Transverse colon (tissue), 4 donors: Measurements from ENCODE around the gene PRSS23. TPM values are rescaled to one million over a fixed set of nuclear protein-coding genes. Genes with fewer than 3 reads are reported as not detected.
A peak's percentile ranks its signal among the peaks of the same experiment; 100 is the strongest.
"Not testable (repeated sequence)": the region's sequence is repeated elsewhere in the genome, so short reads cannot be mapped to it uniquely, and the experiment has no call there.

ENCODE experiments used
- DNase-seq: peaks from one replicate; pipeline ENCODE4 v3.0.0-alpha.2; 2019
- H3K27ac ChIP-seq, 4 donors: fragments of 200-600 bp; sonication (generic); 2 replicates each; pipeline ENCODE4 v1.5.1; 2016 to 2018; ENCODE audit warnings: inconsistent platforms in 4 of 4
- H3K27me3 ChIP-seq: fragments of 200-600 bp; sonication (generic); 2 replicates; pipeline ENCODE4 v1.5.1; 2017; ENCODE audit warnings: inconsistent platforms
- H3K36me3 ChIP-seq, 4 donors: fragments of 200-600 bp; sonication (generic); 2 replicates each; pipeline ENCODE4 v1.5.1; 2017 to 2019; ENCODE audit warnings: inconsistent platforms in 4 of 4
- H3K4me1 ChIP-seq, 4 donors: fragments of 200-600 bp; sonication (generic); 2 replicates each; pipeline ENCODE4 v1.5.1; 2017 to 2020; ENCODE audit warnings: inconsistent platforms in 4 of 4
- H3K4me3 ChIP-seq, 4 donors: fragments of 200-600 bp; sonication (generic); 1 replicate in 1 of 4; 2 replicates in 3 of 4; pipeline versions ENCODE4 v1.5.1 to v1.6.1; 2017 to 2019; ENCODE audit warnings: inconsistent platforms in 4 of 4
- H3K9me3 ChIP-seq, 2 donors: fragments of 200-600 bp; sonication (generic); 2 replicates each; pipeline ENCODE4 v1.5.1; 2017 to 2019; ENCODE audit warnings: inconsistent platforms in 2 of 2
- EP300 ChIP-seq: sonication (generic); formaldehyde crosslinking; IDR thresholded peaks from one replicate; pipeline ENCODE4 v1.6.1; 2017; ENCODE audit warnings: antibody characterized with exemption, low read depth
- POLR2A ChIP-seq: fragments of 450-650 bp; IDR thresholded peaks from one replicate; pipeline ENCODE4 v1.6.1; 2016; ENCODE audit warnings: antibody characterized with exemption, mild to moderate bottlenecking, moderate library complexity
- POLR2AphosphoS5 ChIP-seq, 3 donors: sonication (generic); formaldehyde crosslinking; IDR thresholded peaks; one replicate each; pipeline ENCODE4 v1.6.1; 2016; ENCODE audit warnings: antibody characterized with exemption in 3 of 3
- WGBS, 2 donors: methylation state at CpG; one replicate each; pipeline ENCODE4 v1.1.5; 2018; ENCODE audit warnings: low coverage in 1 of 2; 5-methylcytosine and 5-hydroxymethylcytosine counted together
- in situ Hi-C, 4 donors: fragments of 200-750 bp; cut with MboI; loops; one replicate each; pipeline versions ENCODE4 v1.15.0 to v1.15.1; 2017; ENCODE audit warnings: low sequenced_read_pairs in 3 of 4, low pct_ligation_motif_present in 1 of 4, low pct_unique_long_range_greater_than_20kb in 1 of 4
- intact Hi-C: fragments of 100-400 bp; cut with DNase I; formaldehyde crosslinking; loops from one replicate; pipeline ENCODE4 v1.15.1; 2023; ENCODE audit warnings: low total_unique reads
- total RNA-seq, 4 donors: library from RNA; depleted of rRNA; stranded (reverse); fragments of >200 nt; gene quantifications; one replicate each; pipeline ENCODE4 v1.1.0, GENCODE V29; 2016
- TF ChIP-seq, protein P1 (sequence below), 5 experiments: fragments of 200-600 bp in 3 of 5; fragments of 450-650 bp in 2 of 5; sonication (generic) in 3 of 5; IDR thresholded peaks; 1 replicate in 2 of 5; 2 replicates in 3 of 5; pipeline ENCODE4 v1.5.1; 2016 to 2017; ENCODE audit warnings: antibody characterized with exemption in 5 of 5, inconsistent platforms in 3 of 5, mild to moderate bottlenecking in 2 of 5, moderate library complexity in 1 of 5

PRSS23 gene
- total RNA-seq, 4 donors from 2014 or later: 48.8 to 220 (median 49.7) TPM

DNA sequence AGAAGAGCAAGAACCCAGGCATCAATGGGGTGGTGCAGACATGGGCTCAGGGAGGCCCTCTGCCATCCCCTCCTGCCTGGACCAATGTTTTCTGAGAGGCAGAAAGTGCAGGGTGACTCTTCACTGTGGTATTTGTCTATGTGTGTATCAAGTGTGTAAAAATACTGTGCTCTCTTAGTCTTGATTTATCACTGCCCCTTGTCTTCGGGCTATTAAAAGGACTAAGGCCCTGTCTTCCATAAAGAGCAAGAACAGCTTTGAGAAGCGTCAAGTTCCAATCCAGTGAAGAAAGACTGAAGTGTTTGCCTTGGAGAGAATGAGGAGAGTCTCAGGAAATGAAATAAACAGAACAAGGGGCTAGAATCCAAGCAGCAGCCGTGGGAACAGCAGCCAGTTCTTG lies 14.4 kb downstream of the PRSS23 start:
- WGBS, 2 donors: 53 to 75% methylated on average over 2 to 3 of the region's 3 CpGs
- TF ChIP-seq POLR2AphosphoS5 (IDR thresholded peaks at IDR 0.05) (peak; percentile 70 to 83 (median 78)), EP300 (peak; percentile 67)
- TF ChIP-seq, protein P1, sequence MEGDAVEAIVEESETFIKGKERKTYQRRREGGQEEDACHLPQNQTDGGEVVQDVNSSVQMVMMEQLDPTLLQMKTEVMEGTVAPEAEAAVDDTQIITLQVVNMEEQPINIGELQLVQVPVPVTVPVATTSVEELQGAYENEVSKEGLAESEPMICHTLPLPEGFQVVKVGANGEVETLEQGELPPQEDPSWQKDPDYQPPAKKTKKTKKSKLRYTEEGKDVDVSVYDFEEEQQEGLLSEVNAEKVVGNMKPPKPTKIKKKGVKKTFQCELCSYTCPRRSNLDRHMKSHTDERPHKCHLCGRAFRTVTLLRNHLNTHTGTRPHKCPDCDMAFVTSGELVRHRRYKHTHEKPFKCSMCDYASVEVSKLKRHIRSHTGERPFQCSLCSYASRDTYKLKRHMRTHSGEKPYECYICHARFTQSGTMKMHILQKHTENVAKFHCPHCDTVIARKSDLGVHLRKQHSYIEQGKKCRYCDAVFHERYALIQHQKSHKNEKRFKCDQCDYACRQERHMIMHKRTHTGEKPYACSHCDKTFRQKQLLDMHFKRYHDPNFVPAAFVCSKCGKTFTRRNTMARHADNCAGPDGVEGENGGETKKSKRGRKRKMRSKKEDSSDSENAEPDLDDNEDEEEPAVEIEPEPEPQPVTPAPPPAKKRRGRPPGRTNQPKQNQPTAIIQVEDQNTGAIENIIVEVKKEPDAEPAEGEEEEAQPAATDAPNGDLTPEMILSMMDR (IDR thresholded peaks at IDR 0.05): no peak
- H3K4me3 ChIP-seq: no peak overlapping the region
- intact Hi-C loops: loop anchor here (5.0 kb wide), 1 partner anchor 207 kb away; no protein-coding TSS in a partner anchor
- DNase-seq: no peak
- no peaks in the 10 kb centered on the region for H3K36me3 ChIP-seq
- H3K27me3 ChIP-seq: no peaks in the 10 kb centered on the region
- in situ Hi-C loops: loop anchor here (5.0 to 25.0 kb wide), 4 partner anchors 200 to 357 kb away; no protein-coding TSS in a partner anchor
- peaks cover 0 to 31% (median 23%) of the 10 kb centered on the region in 4 donors for H3K4me1 ChIP-seq
- peak overlapping the region; percentile 68 to 84 (median 76) for H3K27ac ChIP-seq
- H3K9me3 ChIP-seq: no peaks in the 10 kb centered on the region

DNA sequence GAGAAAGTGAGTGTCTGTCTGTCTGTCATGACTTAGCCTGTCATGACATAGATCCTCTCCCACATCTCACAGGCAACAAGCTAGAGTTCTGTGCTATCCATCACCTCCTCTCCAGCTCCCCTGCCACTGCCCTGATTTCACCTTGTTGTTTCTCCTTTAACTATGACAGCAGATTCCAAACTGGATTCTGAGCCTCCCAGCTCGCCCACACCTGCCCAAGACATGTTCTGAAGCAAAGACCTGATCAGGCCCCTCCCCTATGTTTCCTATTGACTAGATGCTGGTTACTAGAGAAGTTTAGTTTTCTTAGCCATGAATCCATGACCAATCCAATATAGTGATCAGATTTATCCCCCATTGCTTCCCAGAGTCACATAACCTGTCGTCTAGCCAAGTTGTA lies 15.4 kb downstream of the PRSS23 start:
- Histone ChIP-seq H3K27me3 (no peaks in the 10 kb centered on the region), H3K36me3 (no peaks in the 10 kb centered on the region), H3K4me3 (no peak overlapping the region), H3K27ac (peak overlapping the region; percentile 68 to 84 (median 76)), H3K9me3 (no peaks in the 10 kb centered on the region), H3K4me1 (peaks cover 0 to 31% (median 23%) of the 10 kb centered on the region in 4 donors)
- TF ChIP-seq EP300 (no peak), POLR2A (no peak), POLR2AphosphoS5 (IDR thresholded peaks at IDR 0.05) (no peak)
- TF ChIP-seq, protein P1 (IDR thresholded peaks at IDR 0.05): no peak
- 52 to 93% methylated on average over 2 of the region's 2 CpGs for WGBS, 2 donors
- DNase-seq: no peak
- intact Hi-C loops (loop anchor here (5.0 kb wide), 1 partner anchor 208 kb away; no protein-coding TSS in a partner anchor), in situ Hi-C loops (loop anchor here (5.0 to 25.0 kb wide), 4 partner anchors 201 to 358 kb away; no protein-coding TSS in a partner anchor)

DNA sequence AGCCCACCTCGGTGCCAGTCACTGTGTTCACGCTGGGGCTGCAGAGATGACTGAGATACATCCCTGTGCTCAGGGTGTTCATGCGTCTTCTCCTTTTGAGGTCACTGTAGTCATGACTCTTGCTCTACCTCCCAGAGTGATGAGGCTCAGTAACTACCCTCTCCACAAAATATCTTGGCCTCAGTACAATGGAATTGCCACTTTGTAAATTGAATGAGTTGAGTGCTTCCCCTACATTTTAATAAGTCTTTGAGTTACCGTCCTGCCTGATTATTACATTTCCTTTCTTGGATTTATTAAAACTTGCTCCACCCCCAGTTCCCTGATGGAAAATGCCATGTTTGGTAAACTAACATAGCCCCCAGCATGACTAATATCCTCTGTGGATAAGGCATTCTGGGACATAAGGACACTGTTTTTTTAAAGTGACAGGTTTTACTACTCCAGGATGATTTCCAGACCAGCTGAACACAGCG lies 15.9 kb downstream of the PRSS23 start:
- Histone ChIP-seq H3K27me3 (no peaks in the 10 kb centered on the region), H3K9me3 (no peaks in the 10 kb centered on the region), H3K27ac (peak overlapping the region; percentile 68 to 84 (median 76)), H3K4me1 (peaks cover 0 to 31% (median 23%) of the 10 kb centered on the region in 4 donors), H3K36me3 (no peaks in the 10 kb centered on the region), H3K4me3 (no peak overlapping the region)
- in situ Hi-C loops: loop anchor here (5.0 to 25.0 kb wide), 4 partner anchors 201 to 359 kb away; no protein-coding TSS in a partner anchor
- 51 to 71% methylated on average over 5 of the region's 5 CpGs for WGBS, 2 donors
- TF ChIP-seq POLR2AphosphoS5 (IDR thresholded peaks at IDR 0.05): peak; percentile 81 to 93 (median 84)
- TF ChIP-seq, protein P1 (IDR thresholded peaks at IDR 0.05): no peak
- TF ChIP-seq EP300: peak; percentile 60
- TF ChIP-seq POLR2A: no peak
- no peak for DNase-seq
- intact Hi-C loops: loop anchor here (5.0 kb wide), 1 partner anchor 209 kb away; no protein-coding TSS in a partner anchor

DNA sequence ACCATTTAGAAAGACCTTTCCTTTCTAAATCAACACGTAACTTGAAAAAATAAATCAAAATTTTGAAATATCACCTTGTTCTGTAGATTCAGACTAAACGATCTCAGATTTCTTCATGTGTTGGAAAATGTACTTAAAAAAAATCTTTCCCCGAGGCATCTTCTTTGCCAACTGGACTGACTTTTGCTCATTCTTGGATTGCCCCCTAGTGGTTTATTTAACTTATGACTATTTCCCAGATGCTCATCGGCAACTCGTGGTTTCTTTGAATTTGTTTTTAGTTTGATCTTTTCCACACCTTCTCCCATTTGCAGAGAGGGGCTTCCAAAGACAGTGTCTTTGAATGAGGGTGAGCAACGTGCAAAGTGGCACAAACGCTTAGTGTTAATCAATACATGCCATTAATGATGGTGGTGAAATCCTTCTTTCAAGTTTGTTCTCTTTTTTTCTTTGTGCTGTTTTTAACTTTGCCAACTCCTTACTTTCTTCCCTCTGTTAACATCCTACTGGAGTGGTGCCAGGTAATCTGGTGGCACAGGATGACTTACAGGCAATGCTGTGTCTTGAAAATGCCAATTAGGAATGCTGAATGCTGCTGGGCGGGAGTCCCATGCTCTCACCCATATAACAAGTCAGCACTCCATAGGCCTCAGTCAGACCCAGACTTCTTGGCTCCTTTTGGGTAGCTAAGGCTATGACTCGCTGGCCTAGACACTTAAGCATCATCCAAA lies 18.3 kb downstream of the PRSS23 start:
- H3K9me3 ChIP-seq: no peaks in the 10 kb centered on the region
- H3K36me3 ChIP-seq: no peaks in the 10 kb centered on the region
- 2 to 17% methylated on average over 7 to 9 of the region's 9 CpGs for WGBS, 2 donors
- in situ Hi-C loops: loop anchor here (5.0 to 25.0 kb wide), 4 partner anchors 204 to 361 kb away; no protein-coding TSS in a partner anchor
- intact Hi-C loops: loop anchor here (2.0 to 5.0 kb wide), 2 partner anchors 211 to 362 kb away; no protein-coding TSS in a partner anchor
- no peak for TF ChIP-seq EP300
- TF ChIP-seq, protein P1 (IDR thresholded peaks at IDR 0.05): peak; percentile 75 to 83 (median 78)
- H3K4me1 ChIP-seq: peaks cover 0 to 25% (median 19%) of the 10 kb centered on the region in 4 donors
- H3K27ac ChIP-seq: peak overlapping the region in 3 of 4 donors; percentile 70 to 84 (median 82)
- no peak for DNase-seq
- H3K27me3 ChIP-seq: no peaks in the 10 kb centered on the region
- H3K4me3 ChIP-seq: no peak overlapping the region

DNA sequence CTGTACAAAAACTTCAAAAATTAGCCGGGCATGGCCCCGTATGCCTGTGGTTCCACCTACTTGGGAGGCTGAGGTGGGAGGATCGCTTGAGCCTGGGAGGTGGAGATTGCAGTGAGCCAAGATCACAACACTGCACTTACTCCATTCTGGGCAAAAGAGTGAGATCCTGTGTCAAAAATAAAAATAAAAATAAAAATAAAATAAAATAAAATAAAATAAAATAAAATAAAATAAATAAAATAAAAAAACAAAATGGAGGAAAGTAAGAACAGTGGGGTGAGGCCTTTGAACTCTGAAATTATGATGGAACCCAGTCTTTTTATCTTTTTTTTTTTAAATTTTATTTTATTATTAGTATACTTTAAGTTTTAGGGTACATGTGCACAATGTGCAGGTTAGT lies 23.8 kb downstream of the PRSS23 start:
- H3K4me3 ChIP-seq, DNase-seq, H3K36me3 ChIP-seq, intact Hi-C loops, H3K4me1 ChIP-seq, H3K27me3 ChIP-seq, H3K9me3 ChIP-seq, H3K27ac ChIP-seq: not testable (repeated sequence)
- in situ Hi-C loops: loop anchor here in 1 of 4 donors (25.0 kb wide), 1 partner anchor 212 kb away; no protein-coding TSS in a partner anchor
- 98% methylated on average over 3 of the region's 3 CpGs; no CpG with 5 or more reads in 1 of the 2 donors for WGBS, 2 donors

DNA sequence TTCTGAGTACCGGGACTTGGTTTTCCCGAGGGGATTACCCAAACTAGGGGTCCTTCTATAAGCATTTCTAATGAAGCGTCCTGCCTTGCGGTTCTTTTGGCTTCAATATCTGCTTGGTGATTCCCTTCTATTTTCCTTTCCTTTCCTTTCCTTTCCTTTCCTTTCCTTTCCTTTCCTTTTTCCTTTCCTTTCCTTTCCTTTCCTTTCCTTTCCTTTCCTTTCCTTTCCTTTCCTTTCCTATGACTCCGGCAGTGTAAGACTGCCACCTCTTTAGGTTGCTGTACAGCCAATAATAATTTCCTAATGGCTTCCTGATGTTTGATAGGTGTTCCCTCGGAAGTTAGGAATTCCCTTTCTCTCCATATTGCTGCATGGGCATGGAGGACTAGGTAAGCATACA lies 34.0 kb downstream of the PRSS23 start:
- intact Hi-C loops, H3K27me3 ChIP-seq, H3K9me3 ChIP-seq, H3K27ac ChIP-seq, H3K4me1 ChIP-seq, H3K4me3 ChIP-seq, in situ Hi-C loops, DNase-seq, H3K36me3 ChIP-seq: not testable (repeated sequence)
- 92 to 93% methylated on average over 5 to 6 of the region's 6 CpGs for WGBS, 2 donors
